Left kidney (tissue), 2 donors: ENCODE measurements around the gene KCNV2. TPM values are rescaled to one million over a fixed set of nuclear protein-coding genes. Genes with fewer than 3 reads are reported as not detected.

Experiments used
- DNase-seq: peaks from one replicate; pipeline ENCODE4 v3.0.0-alpha.2; 2013
- polyA plus RNA-seq: library from polyadenylated mRNA; unstranded; fragments of 120-200 nt; gene quantifications from one replicate; pipeline ENCODE4 v1.2.1, GENCODE V29; 2013; ENCODE audit not compliant: insufficient read length

Gene KCNV2
- polyA plus RNA-seq, 1 donor, result 0.27 TPM

- no peak for DNase-seq
These were observed 2.9 kb downstream of the KCNV2 start for GRCh38 chr9:2720179-2720654.

DNA sequence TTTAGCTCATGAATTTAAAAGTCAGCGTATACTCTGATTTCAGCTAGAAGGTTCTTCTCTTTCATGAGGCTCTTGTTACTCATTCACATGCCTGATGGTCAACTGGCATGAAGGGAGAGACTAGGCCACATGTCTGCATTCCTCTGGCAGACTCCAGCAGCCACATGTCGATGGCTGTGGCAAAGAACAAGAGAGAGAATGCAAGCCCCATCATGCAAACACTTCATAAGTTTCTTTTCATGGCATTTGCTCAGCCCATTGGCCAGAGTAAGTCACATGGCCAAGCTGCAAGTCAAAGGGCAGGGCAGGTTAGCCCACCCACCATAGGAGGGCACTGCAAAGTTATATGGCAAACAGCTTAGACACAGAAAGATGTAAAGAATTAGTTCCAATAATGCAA lies 5.4 kb downstream of the KCNV2 start:
- DNase-seq, result no peak

DNA sequence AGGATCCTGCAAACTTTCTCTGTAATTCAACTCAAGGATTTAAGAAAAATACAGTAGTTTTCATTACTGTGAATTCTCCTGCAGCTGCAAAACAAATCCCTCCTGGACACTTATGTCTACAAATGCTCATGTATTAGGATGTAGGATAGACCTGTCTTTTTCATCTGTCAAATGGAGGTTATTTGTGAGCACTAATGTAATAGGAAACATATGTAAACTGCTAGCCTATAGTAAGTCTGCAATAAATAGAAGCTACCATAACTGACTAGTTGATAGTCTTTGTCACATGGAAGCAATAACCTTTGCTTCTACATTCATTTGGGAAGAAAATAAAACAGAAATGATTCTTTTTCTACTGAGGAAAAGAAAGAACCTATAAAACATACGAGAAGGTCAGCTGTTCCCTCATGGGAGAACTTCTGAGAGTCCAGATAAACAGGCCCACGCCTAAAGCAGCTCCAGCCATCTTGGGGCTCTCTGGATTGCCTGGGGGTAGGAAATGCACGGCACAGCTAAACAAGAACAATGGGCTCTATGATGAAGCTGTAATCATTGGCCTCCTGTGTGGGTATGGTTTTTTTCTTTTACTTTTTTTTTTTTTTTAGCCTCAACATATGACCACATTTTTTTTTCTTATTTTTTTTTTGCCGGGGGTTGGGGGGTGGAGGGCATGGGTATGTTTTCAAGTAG lies 6.2 kb downstream of the KCNV2 start:
- DNase-seq, result no peak

GRCh38 chr9:2725126-2725525 lies 7.8 kb downstream of the KCNV2 start:
- DNase-seq, result no peak

- no peak for DNase-seq
These were observed 8.8 kb downstream of the KCNV2 start for GRCh38 chr9:2725898-2726649.

GRCh38 chr9:2726650-2727340 lies 9.5 kb downstream of the KCNV2 start:
- no peak for DNase-seq

DNA sequence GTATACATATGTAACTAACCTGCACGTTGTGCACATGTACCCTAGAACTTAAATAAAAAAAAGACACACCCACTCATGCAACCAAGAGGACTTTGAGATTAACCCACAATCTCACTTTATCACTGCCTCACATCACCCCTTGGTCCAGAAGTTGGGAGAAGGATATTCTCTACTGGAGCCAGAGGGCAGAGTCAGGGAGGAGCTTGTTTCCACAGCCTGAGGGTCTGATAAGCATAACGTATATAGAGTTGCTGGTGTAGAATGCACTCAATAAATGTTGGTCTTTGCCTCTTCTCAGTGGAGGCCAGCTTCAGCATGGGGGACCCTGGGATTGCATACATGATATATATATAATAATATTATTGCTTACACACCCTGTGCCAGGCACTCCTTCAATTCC lies 10.1 kb downstream of the KCNV2 start:
- DNase-seq, result no peak

DNA sequence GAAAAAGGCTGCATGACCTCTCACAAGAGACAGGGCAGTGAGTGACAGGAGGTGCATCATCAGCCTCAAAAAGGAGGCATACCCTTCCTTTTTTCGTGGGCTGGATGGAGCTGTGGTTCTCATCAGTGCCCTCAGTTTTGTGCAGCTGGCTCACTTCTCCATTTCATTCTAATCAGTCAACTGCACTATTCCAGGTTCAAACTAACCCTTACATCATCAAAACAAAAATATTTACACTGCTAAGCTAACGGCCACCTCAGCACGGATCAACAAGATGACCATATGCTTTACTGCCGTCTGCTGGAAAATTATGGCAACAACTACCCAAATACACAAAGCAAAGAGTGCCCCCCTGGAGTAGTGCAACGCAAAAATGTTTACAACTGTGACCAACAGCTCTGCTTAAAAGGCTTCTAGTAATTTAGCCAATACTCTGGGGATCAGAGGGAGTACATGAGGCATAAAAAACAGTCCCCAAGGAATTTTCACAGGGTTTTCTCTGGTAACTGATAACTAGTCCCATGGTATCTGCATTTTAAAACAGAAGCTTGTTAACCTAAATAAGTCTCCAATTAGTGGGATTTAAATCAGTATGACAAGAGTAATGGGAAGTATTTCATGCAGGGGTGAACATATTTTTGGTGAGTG lies 10.8 kb downstream of the KCNV2 start:
- peak; percentile 77 for DNase-seq

GRCh38 chr9:2729003-2729402 lies 11.7 kb downstream of the KCNV2 start:
- no peak for DNase-seq

DNA sequence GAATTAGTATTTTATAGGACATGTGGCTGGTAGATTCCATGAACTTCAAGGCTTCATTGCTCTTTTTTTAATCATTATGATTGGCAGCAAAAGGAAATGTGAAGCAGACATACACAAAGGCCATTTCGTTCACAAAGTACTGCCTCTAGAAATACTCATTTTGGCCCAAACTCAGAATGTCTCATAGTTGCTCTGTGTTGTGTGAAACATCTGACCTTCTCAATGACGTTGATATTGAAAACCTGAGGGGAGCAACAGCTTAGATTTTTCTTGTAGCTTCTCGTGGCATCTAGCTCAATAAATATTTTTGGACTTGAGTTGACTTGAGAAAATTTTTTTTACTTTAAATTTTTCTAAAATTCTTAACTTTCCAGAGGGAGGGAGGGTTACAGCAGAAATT lies 12.4 kb downstream of the KCNV2 start:
- no peak for DNase-seq

DNA sequence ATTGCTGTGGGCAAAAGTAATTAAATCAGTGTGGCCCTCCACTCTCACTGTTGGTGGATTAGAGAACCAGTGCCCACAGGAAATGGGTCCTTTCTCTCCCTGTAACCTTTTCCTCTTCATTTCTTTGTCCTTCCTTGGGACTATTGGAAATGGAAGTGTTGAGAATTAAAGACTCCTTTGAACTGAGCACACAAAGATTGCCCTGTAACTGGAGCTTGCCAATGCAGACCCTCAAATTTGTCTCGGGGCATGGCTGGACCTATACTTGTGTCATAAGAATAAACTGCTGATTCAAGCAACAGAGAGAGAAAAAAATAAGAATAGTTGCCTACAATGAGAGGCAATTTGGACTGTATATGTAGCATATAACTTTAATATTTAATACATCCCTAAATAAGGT lies 13.7 kb downstream of the KCNV2 start:
- DNase-seq, result no peak

GRCh38 chr9:2732492-2732891 lies 15.2 kb downstream of the KCNV2 start:
- DNase-seq, result no peak

DNA sequence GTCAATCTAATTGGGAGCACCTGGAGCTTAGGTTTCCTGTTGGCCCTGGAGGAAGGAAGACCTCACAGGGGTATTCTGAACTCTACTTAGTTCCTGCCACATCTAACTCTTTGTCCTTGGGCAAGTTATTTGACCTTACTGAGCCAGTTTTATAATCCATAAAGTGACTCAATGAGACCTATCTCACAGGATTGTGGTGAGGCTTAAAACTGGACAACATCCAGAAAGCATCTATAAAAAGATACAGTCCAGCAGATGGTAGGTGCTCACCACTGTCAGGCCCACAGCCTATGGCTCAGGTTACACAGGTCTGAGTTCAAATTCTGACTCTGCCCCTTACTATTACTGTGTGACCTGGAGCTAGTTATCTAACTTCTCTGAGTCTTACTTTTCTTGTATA lies 23.3 kb downstream of the KCNV2 start:
- no peak for DNase-seq

GRCh38 chr9:2741441-2742158 lies 24.3 kb downstream of the KCNV2 start:
- DNase-seq, result no peak

- DNase-seq, result no peak
These were observed 24.9 kb downstream of the KCNV2 start for GRCh38 chr9:2742214-2742613.

DNA sequence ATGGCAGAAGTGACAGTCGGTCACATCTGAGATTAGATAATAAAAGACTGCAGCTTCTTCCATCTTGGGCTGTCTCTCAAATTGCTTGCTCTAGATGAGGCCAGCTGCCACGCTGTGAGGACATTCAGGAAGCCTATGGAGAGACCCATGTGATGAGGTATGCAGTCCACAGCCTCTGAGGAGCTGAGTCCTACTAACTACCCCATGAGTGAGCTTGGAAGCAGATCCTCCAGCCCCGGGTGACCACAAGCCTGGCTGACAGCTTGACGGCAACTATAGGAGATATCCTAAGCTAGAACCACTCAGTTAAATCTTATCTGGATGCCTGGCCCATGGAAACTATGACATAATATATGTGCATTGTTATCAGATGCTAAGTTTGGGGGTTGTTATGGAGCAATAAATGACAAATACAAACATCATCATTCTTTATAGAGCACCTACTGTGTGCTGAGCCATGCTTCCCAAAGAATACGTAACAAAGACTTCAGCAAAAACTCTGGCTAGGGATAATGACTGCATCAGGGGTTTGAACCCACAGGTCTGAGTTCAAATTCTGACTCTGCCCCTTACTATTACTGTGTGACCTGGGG lies 26.7 kb downstream of the KCNV2 start:
- no peak for DNase-seq

- DNase-seq, result no peak
These were observed 28.5 kb downstream of the KCNV2 start for GRCh38 chr9:2745560-2746380.

DNA sequence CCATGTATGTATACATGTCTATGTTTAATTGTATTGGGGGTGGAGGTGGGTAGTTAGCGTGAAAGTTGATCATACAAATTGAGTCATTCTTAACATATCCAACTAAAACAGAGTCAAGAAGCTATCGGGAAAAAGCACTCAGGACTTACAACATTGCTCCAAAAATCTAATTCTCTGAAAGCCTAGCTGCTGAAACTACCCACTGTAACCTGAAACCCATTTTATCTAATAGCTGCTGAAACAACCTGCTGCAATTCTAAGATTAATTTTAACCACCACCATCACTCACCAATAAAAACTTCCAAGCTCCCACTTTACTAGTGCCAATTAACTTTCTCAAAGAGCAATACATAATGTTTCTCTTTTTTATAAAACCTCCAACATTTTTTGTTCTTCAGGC lies 32.2 kb downstream of the KCNV2 start:
- DNase-seq, result no peak

- no peak for DNase-seq
These were observed 38.0 kb downstream of the KCNV2 start for GRCh38 chr9:2755285-2755684.

GRCh38 chr9:2758162-2758897 lies 41.0 kb downstream of the KCNV2 start:
- DNase-seq, result no peak
